ENCODE measurements around the gene WDR18.

The WDR18 gene
- total RNA-seq: 11.6 to 21.3 (median 12.3) reads per million in 3 donors

GRCh38 chr19:984165-984967, at the start of gene WDR18:
TSS of gene WDR18 (plus strand) at chr19:984345. CDS start at chr19:984354, 9 bp downstream.
- Histone ChIP-seq H3K36me3 (ENCODE audit: control insufficient read depth, insufficient read depth, low read length) (peaks cover 14% of the 10 kb centered on the region), H3K4me1 (ENCODE audit: control insufficient read depth, insufficient read depth, low read length, poor library complexity, severe bottlenecking) (peaks cover 16% of the 10 kb centered on the region), H3K27me3 (replicated peaks; ENCODE audit: control insufficient read depth, insufficient read depth, low read length, poor library complexity, severe bottlenecking) (no peaks in the 10 kb centered on the region), H3K9me3 (ENCODE audit: control insufficient read depth, low read length) (no peaks in the 10 kb centered on the region), H3K4me3 (ENCODE audit: insufficient read depth, low read depth, low read length, poor library complexity, severe bottlenecking) (peak within 1 kb of the TSS; percentile 77), H3K27ac (ENCODE audit: insufficient read depth, low read length, poor library complexity, severe bottlenecking) (peak within 1 kb of the TSS; percentile 76)
- peak; percentile 74 to 87 (median 75) for DNase-seq

- no peak for DNase-seq
- no peaks in the 10 kb centered on the region for H3K9me3 ChIP-seq (ENCODE audit: control insufficient read depth, low read length)
- H3K4me3 ChIP-seq (ENCODE audit: insufficient read depth, low read depth, low read length, poor library complexity, severe bottlenecking): no peak overlapping the region
- no peaks in the 10 kb centered on the region for H3K36me3 ChIP-seq (ENCODE audit: control insufficient read depth, insufficient read depth, low read length)
- peaks cover 15% of the 10 kb centered on the region for H3K4me1 ChIP-seq (ENCODE audit: control insufficient read depth, insufficient read depth, low read length, poor library complexity, severe bottlenecking)
- H3K27ac ChIP-seq (ENCODE audit: insufficient read depth, low read length, poor library complexity, severe bottlenecking): no peak overlapping the region
- no peaks in the 10 kb centered on the region for H3K27me3 ChIP-seq (replicated peaks; ENCODE audit: control insufficient read depth, insufficient read depth, low read length, poor library complexity, severe bottlenecking)
These were observed 49.2 kb upstream of the WDR18 start for GRCh38 chr19:934865-935479.

GRCh38 chr19:936175-936546, 48.0 kb upstream of the WDR18 start:
- Histone ChIP-seq H3K27me3 (replicated peaks; ENCODE audit: control insufficient read depth, insufficient read depth, low read length, poor library complexity, severe bottlenecking) (no peaks in the 10 kb centered on the region), H3K36me3 (ENCODE audit: control insufficient read depth, insufficient read depth, low read length) (no peaks in the 10 kb centered on the region), H3K4me1 (ENCODE audit: control insufficient read depth, insufficient read depth, low read length, poor library complexity, severe bottlenecking) (peaks cover 23% of the 10 kb centered on the region), H3K4me3 (ENCODE audit: insufficient read depth, low read depth, low read length, poor library complexity, severe bottlenecking) (no peak overlapping the region), H3K9me3 (ENCODE audit: control insufficient read depth, low read length) (no peaks in the 10 kb centered on the region), H3K27ac (ENCODE audit: insufficient read depth, low read length, poor library complexity, severe bottlenecking) (no peak overlapping the region)
- no peak for DNase-seq

GRCh38 chr19:937259-937694, 46.9 kb upstream of the WDR18 start:
- Histone ChIP-seq H3K4me1 (ENCODE audit: control insufficient read depth, insufficient read depth, low read length, poor library complexity, severe bottlenecking) (peaks cover 25% of the 10 kb centered on the region), H3K4me3 (ENCODE audit: insufficient read depth, low read depth, low read length, poor library complexity, severe bottlenecking) (no peak overlapping the region), H3K9me3 (ENCODE audit: control insufficient read depth, low read length) (no peaks in the 10 kb centered on the region), H3K27ac (ENCODE audit: insufficient read depth, low read length, poor library complexity, severe bottlenecking) (no peak overlapping the region), H3K36me3 (ENCODE audit: control insufficient read depth, insufficient read depth, low read length) (no peaks in the 10 kb centered on the region), H3K27me3 (replicated peaks; ENCODE audit: control insufficient read depth, insufficient read depth, low read length, poor library complexity, severe bottlenecking) (no peaks in the 10 kb centered on the region)
- DNase-seq: no peak

- Histone ChIP-seq H3K4me1 (ENCODE audit: control insufficient read depth, insufficient read depth, low read length, poor library complexity, severe bottlenecking) (peaks cover 14% of the 10 kb centered on the region), H3K27me3 (replicated peaks; ENCODE audit: control insufficient read depth, insufficient read depth, low read length, poor library complexity, severe bottlenecking) (no peaks in the 10 kb centered on the region), H3K27ac (ENCODE audit: insufficient read depth, low read length, poor library complexity, severe bottlenecking) (no peak overlapping the region), H3K9me3 (ENCODE audit: control insufficient read depth, low read length) (no peaks in the 10 kb centered on the region), H3K36me3 (ENCODE audit: control insufficient read depth, insufficient read depth, low read length) (no peaks in the 10 kb centered on the region), H3K4me3 (ENCODE audit: insufficient read depth, low read depth, low read length, poor library complexity, severe bottlenecking) (no peak overlapping the region)
- DNase-seq: no peak
These were observed 45.8 kb upstream of the WDR18 start for GRCh38 chr19:938233-938923.

- no peaks in the 10 kb centered on the region for H3K36me3 ChIP-seq (ENCODE audit: control insufficient read depth, insufficient read depth, low read length)
- H3K4me3 ChIP-seq (ENCODE audit: insufficient read depth, low read depth, low read length, poor library complexity, severe bottlenecking): no peak overlapping the region
- H3K27ac ChIP-seq (ENCODE audit: insufficient read depth, low read length, poor library complexity, severe bottlenecking): no peak overlapping the region
- DNase-seq: no peak
- no peaks in the 10 kb centered on the region for H3K9me3 ChIP-seq (ENCODE audit: control insufficient read depth, low read length)
- no peaks in the 10 kb centered on the region for H3K27me3 ChIP-seq (replicated peaks; ENCODE audit: control insufficient read depth, insufficient read depth, low read length, poor library complexity, severe bottlenecking)
- H3K4me1 ChIP-seq (ENCODE audit: control insufficient read depth, insufficient read depth, low read length, poor library complexity, severe bottlenecking): peaks cover 12% of the 10 kb centered on the region
These were observed 44.7 kb upstream of the WDR18 start for GRCh38 chr19:939439-939838.

GRCh38 chr19:939922-940321, 44.2 kb upstream of the WDR18 start:
- Histone ChIP-seq H3K36me3 (ENCODE audit: control insufficient read depth, insufficient read depth, low read length) (no peaks in the 10 kb centered on the region), H3K4me1 (ENCODE audit: control insufficient read depth, insufficient read depth, low read length, poor library complexity, severe bottlenecking) (peaks cover 12% of the 10 kb centered on the region), H3K9me3 (ENCODE audit: control insufficient read depth, low read length) (no peaks in the 10 kb centered on the region), H3K27me3 (replicated peaks; ENCODE audit: control insufficient read depth, insufficient read depth, low read length, poor library complexity, severe bottlenecking) (no peaks in the 10 kb centered on the region), H3K4me3 (ENCODE audit: insufficient read depth, low read depth, low read length, poor library complexity, severe bottlenecking) (peak overlapping the region; percentile 16), H3K27ac (ENCODE audit: insufficient read depth, low read length, poor library complexity, severe bottlenecking) (no peak overlapping the region)
- no peak for DNase-seq

GRCh38 chr19:940591-941291, 43.4 kb upstream of the WDR18 start:
- DNase-seq: peak; percentile 72 to 81 (median 74)
- Histone ChIP-seq H3K4me3 (ENCODE audit: insufficient read depth, low read depth, low read length, poor library complexity, severe bottlenecking) (peak overlapping the region; percentile 43), H3K4me1 (ENCODE audit: control insufficient read depth, insufficient read depth, low read length, poor library complexity, severe bottlenecking) (peaks cover 12% of the 10 kb centered on the region), H3K36me3 (ENCODE audit: control insufficient read depth, insufficient read depth, low read length) (no peaks in the 10 kb centered on the region), H3K9me3 (ENCODE audit: control insufficient read depth, low read length) (no peaks in the 10 kb centered on the region), H3K27ac (ENCODE audit: insufficient read depth, low read length, poor library complexity, severe bottlenecking) (peak overlapping the region; percentile 53), H3K27me3 (replicated peaks; ENCODE audit: control insufficient read depth, insufficient read depth, low read length, poor library complexity, severe bottlenecking) (no peaks in the 10 kb centered on the region)

- no peak for DNase-seq
- Histone ChIP-seq H3K36me3 (ENCODE audit: control insufficient read depth, insufficient read depth, low read length) (no peaks in the 10 kb centered on the region), H3K27me3 (replicated peaks; ENCODE audit: control insufficient read depth, insufficient read depth, low read length, poor library complexity, severe bottlenecking) (no peaks in the 10 kb centered on the region), H3K27ac (ENCODE audit: insufficient read depth, low read length, poor library complexity, severe bottlenecking) (no peak overlapping the region), H3K9me3 (ENCODE audit: control insufficient read depth, low read length) (no peaks in the 10 kb centered on the region), H3K4me3 (ENCODE audit: insufficient read depth, low read depth, low read length, poor library complexity, severe bottlenecking) (peak overlapping the region; percentile 43), H3K4me1 (ENCODE audit: control insufficient read depth, insufficient read depth, low read length, poor library complexity, severe bottlenecking) (peaks cover 12% of the 10 kb centered on the region)
These were observed 42.6 kb upstream of the WDR18 start for GRCh38 chr19:941292-942132.
